Measurements from ENCODE around the gene ADA. TPM values are rescaled to one million over a fixed set of nuclear protein-coding genes. Genes with fewer than 3 reads are reported as not detected.

The ADA gene
- total and polyA plus RNA-seq, 2 of the 13 experiments (the other 11 are each of a cell fraction or from before 2014, with no cell fraction given) = 2.5 to 11.3 TPM

- no peak; the same call in 1 of the 2 replicates for TF ChIP-seq ZNF546 (CRISPR knock-in tag; conservative IDR thresholded peaks at IDR 0.05)
- TF ChIP-seq, protein P1, sequence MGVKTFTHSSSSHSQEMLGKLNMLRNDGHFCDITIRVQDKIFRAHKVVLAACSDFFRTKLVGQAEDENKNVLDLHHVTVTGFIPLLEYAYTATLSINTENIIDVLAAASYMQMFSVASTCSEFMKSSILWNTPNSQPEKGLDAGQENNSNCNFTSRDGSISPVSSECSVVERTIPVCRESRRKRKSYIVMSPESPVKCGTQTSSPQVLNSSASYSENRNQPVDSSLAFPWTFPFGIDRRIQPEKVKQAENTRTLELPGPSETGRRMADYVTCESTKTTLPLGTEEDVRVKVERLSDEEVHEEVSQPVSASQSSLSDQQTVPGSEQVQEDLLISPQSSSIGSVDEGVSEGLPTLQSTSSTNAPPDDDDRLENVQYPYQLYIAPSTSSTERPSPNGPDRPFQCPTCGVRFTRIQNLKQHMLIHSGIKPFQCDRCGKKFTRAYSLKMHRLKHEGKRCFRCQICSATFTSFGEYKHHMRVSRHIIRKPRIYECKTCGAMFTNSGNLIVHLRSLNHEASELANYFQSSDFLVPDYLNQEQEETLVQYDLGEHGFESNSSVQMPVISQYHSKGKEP (CRISPR knock-in tag; IDR thresholded peaks at IDR 0.05) = no peak
- no peak; the same call in 1 of the 2 replicates for TF ChIP-seq ZNF44 (CRISPR knock-in tag; IDR thresholded peaks at IDR 0.05)
- TF ChIP-seq ARID2 (CRISPR knock-in tag; IDR thresholded peaks at IDR 0.05; ENCODE audit: borderline replicate concordance) = no peak
- no peak for TF ChIP-seq MED8 (CRISPR knock-in tag; IDR thresholded peaks at IDR 0.05; ENCODE audit: insufficient replicate concordance)
- TF ChIP-seq HNRNPK (IDR thresholded peaks at IDR 0.05; ENCODE audit: low read depth, low read length, poor library complexity, severe bottlenecking) = no peak
- peak; percentile 96 for TF ChIP-seq KDM2A (CRISPR knock-in tag; IDR thresholded peaks at IDR 0.05; ENCODE audit: borderline replicate concordance, low read depth)
- TF ChIP-seq NBN (conservative IDR thresholded peaks at IDR 0.05) = no peak
- TF ChIP-seq NAIF1 (CRISPR knock-in tag; IDR thresholded peaks at IDR 0.05; ENCODE audit: borderline replicate concordance) = peak; percentile 57; the same call in 1 of the 2 replicates
- TF ChIP-seq, protein P2, sequence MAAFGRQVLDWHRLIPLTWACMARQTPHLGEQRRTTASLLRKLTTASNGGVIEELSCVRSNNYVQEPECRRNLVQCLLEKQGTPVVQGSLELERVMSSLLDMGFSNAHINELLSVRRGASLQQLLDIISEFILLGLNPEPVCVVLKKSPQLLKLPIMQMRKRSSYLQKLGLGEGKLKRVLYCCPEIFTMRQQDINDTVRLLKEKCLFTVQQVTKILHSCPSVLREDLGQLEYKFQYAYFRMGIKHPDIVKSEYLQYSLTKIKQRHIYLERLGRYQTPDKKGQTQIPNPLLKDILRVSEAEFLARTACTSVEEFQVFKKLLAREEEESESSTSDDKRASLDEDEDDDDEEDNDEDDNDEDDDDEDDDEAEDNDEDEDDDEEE (CRISPR knock-in tag; IDR thresholded peaks at IDR 0.05) = no peak
- TF ChIP-seq ATAD3A (CRISPR knock-in tag; IDR thresholded peaks at IDR 0.05) = 0 out of 2 replicates have a peak, but pooled peaks have one; percentile 0
- TF ChIP-seq MLX (CRISPR knock-in tag; IDR thresholded peaks at IDR 0.05) = peak; percentile 80; the same call in 1 of the 2 replicates
- peak; percentile 82 for TF ChIP-seq ZNF766 (CRISPR knock-in tag; IDR thresholded peaks at IDR 0.05; ENCODE audit: borderline replicate concordance)
- TF ChIP-seq ZNF768 (CRISPR knock-in tag; IDR thresholded peaks at IDR 0.05) = 0 out of 2 replicates have a peak, but pooled peaks have one; percentile 26
- no peak for TF ChIP-seq KLF15 (CRISPR knock-in tag; IDR thresholded peaks at IDR 0.05; ENCODE audit: borderline replicate concordance)
- 0 out of 2 replicates have a peak, but pooled peaks have one; percentile 33 for TF ChIP-seq ZNF776 (CRISPR knock-in tag; IDR thresholded peaks at IDR 0.05)
- peak; percentile 81; the same call in 1 of the 2 replicates for TF ChIP-seq ZBTB46 (CRISPR knock-in tag; IDR thresholded peaks at IDR 0.05; ENCODE audit: borderline replicate concordance)
- TF ChIP-seq ZNF510 (CRISPR knock-in tag; IDR thresholded peaks at IDR 0.05; ENCODE audit: low read depth) = peak; percentile 83
- TF ChIP-seq ZNF580 (CRISPR knock-in tag; IDR thresholded peaks at IDR 0.05; ENCODE audit: borderline replicate concordance, low read depth) = peak; percentile 91
- no peak for TF ChIP-seq PRMT3 (CRISPR knock-in tag; IDR thresholded peaks at IDR 0.05; ENCODE audit: borderline replicate concordance, low read depth)
- no peak for TF ChIP-seq ZNF589 (CRISPR knock-in tag; conservative IDR thresholded peaks at IDR 0.05)
Observed at GRCh38 chr20:44609516-44610312, 41.8 kb downstream of the ADA start (continued).

Measured in HepG2 (cell line).